SH-SY5Y (cell line): ENCODE measurements around the gene SLC35A4.

Experiments used
- GATA2 ChIP-seq: IDR thresholded peaks from 2 replicates; pipeline ENCODE4 v1.6.1; 2011; ENCODE audit warnings: mild to moderate bottlenecking, low read depth, low read length
- GATA3 ChIP-seq: IDR thresholded peaks from 2 replicates; pipeline ENCODE4 v1.6.1; 2011; ENCODE audit warnings: low read depth, mild to moderate bottlenecking, low read length, moderate library complexity

GRCh38 chr5:140544986-140545385, 19.6 kb upstream of the SLC35A4 start:
- TF ChIP-seq GATA2 (no peak), GATA3 (no peak)
